ENCODE results near the gene ZNF205. TPM values are rescaled to one million over a fixed set of nuclear protein-coding genes. Genes with fewer than 3 reads are reported as not detected.

Gene ZNF205
- total RNA-seq, 2 experiments from 2014 or later, result not detected

GRCh38 chr16:3085868-3086595 lies 26.4 kb upstream of the ZNF205 start:
- Mint-ChIP-seq H3K36me3 (ENCODE audit: low read depth) (peaks cover 4% of the 10 kb centered on the region), H3K27me3 (no peaks in the 10 kb centered on the region), H3K27ac (no peak overlapping the region), H3K4me1 (peaks cover 42% of the 10 kb centered on the region), H3K4me3 (no peak overlapping the region), H3K9me3 (peaks cover 2% of the 10 kb centered on the region)
- DNase-seq, result no peak
- CTCF ChIA-PET, result interaction anchor here (1.1 to 3.8 kb wide), 3 partner anchors 10 to 44 kb away, joined by 3 to 16 read pairs (median 10); no protein-coding TSS in a partner anchor
- POLR2A ChIA-PET, result interaction anchor here (1.6 to 3.5 kb wide), 3 partner anchors 9 to 20 kb away, joined by 3 to 26 read pairs (median 4); partner anchors contain the start of gene IL32

GRCh38 chr16:3086596-3087242 lies 25.7 kb upstream of the ZNF205 start:
- DNase-seq, result no peak
- Mint-ChIP-seq H3K4me1 (peaks cover 44% of the 10 kb centered on the region), H3K27ac (no peak overlapping the region), H3K36me3 (ENCODE audit: low read depth) (no peaks in the 10 kb centered on the region), H3K27me3 (no peaks in the 10 kb centered on the region), H3K9me3 (no peaks in the 10 kb centered on the region), H3K4me3 (no peak overlapping the region)
- POLR2A ChIA-PET, result interaction anchor here (1.6 to 3.5 kb wide), 2 partner anchors 10 to 21 kb away, joined by 3 to 26 read pairs; partner anchors contain the start of gene IL32
- CTCF ChIA-PET, result interaction anchor here (1.3 to 3.8 kb wide), 5 partner anchors 11 to 43 kb away, joined by 3 to 16 read pairs (median 5); no protein-coding TSS in a partner anchor

GRCh38 chr16:3087243-3088235 lies 24.8 kb upstream of the ZNF205 start:
- Mint-ChIP-seq H3K27ac (no peak overlapping the region), H3K4me1 (peaks cover 44% of the 10 kb centered on the region), H3K36me3 (ENCODE audit: low read depth) (no peaks in the 10 kb centered on the region), H3K4me3 (no peak overlapping the region), H3K9me3 (no peaks in the 10 kb centered on the region), H3K27me3 (no peaks in the 10 kb centered on the region)
- DNase-seq, result no peak
- CTCF ChIA-PET, result interaction anchor here (1.3 to 3.8 kb wide), 6 partner anchors 10 to 42 kb away, joined by 3 to 16 read pairs (median 6); no protein-coding TSS in a partner anchor
- POLR2A ChIA-PET, result interaction anchor here (1.6 to 3.5 kb wide), 2 partner anchors 11 to 22 kb away, joined by 3 to 26 read pairs; partner anchors contain the start of gene IL32

GRCh38 chr16:3088450-3088849 lies 23.9 kb upstream of the ZNF205 start:
- DNase-seq, result no peak
- Mint-ChIP-seq H3K36me3 (ENCODE audit: low read depth) (no peaks in the 10 kb centered on the region), H3K27ac (no peak overlapping the region), H3K9me3 (no peaks in the 10 kb centered on the region), H3K4me1 (peaks cover 41% of the 10 kb centered on the region), H3K27me3 (no peaks in the 10 kb centered on the region), H3K4me3 (no peak overlapping the region)
- ChIA-PET POLR2A (interaction anchor here (3.5 kb wide), 1 partner anchor 12 kb away, joined by 26 read pairs; no protein-coding TSS in a partner anchor), CTCF (interaction anchor here (0.7 to 1.6 kb wide), 3 partner anchors 14 to 29 kb away, joined by 3 to 6 read pairs (median 3); no protein-coding TSS in a partner anchor)

GRCh38 chr16:3088925-3089716 lies 23.3 kb upstream of the ZNF205 start:
- Mint-ChIP-seq H3K9me3 (no peaks in the 10 kb centered on the region), H3K4me3 (no peak overlapping the region), H3K27me3 (no peaks in the 10 kb centered on the region), H3K36me3 (ENCODE audit: low read depth) (no peaks in the 10 kb centered on the region), H3K27ac (no peak overlapping the region), H3K4me1 (peaks cover 41% of the 10 kb centered on the region)
- POLR2A ChIA-PET, result interaction anchor here (0.9 to 3.5 kb wide), 2 partner anchors 13 to 39 kb away, joined by 3 to 26 read pairs; no protein-coding TSS in a partner anchor
- DNase-seq, result no peak
- CTCF ChIA-PET, result interaction anchor here (0.6 to 1.6 kb wide), 4 partner anchors 13 to 65 kb away, joined by 3 to 6 read pairs (median 4); no protein-coding TSS in a partner anchor

- Mint-ChIP-seq H3K27ac (no peak overlapping the region), H3K4me1 (peaks cover 45% of the 10 kb centered on the region), H3K36me3 (ENCODE audit: low read depth) (no peaks in the 10 kb centered on the region), H3K27me3 (no peaks in the 10 kb centered on the region), H3K9me3 (no peaks in the 10 kb centered on the region), H3K4me3 (no peak overlapping the region)
- CTCF ChIA-PET, result interaction anchor here (0.6 to 1.1 kb wide), 4 partner anchors 13 to 112 kb away, joined by 3 to 5 read pairs (median 3); no protein-coding TSS in a partner anchor
- DNase-seq, result no peak
- POLR2A ChIA-PET, result interaction anchor here (0.9 to 3.5 kb wide), 3 partner anchors 13 to 38 kb away, joined by 3 to 26 read pairs (median 4); no protein-coding TSS in a partner anchor
Measured at GRCh38 chr16:3089717-3090592, 22.4 kb upstream of the ZNF205 start.

GRCh38 chr16:3091551-3091950 lies 20.8 kb upstream of the ZNF205 start:
- no peaks in the 10 kb centered on the region for H3K9me3 Mint-ChIP-seq
- CTCF ChIA-PET, result interaction anchor here (0.8 to 1.3 kb wide), 3 partner anchors 9 to 38 kb away, joined by 3 to 6 read pairs (median 5); partner anchors contain the start of gene ZSCAN10
- DNase-seq, result no peak
- H3K36me3 Mint-ChIP-seq (ENCODE audit: low read depth), result no peaks in the 10 kb centered on the region
- no peaks in the 10 kb centered on the region for H3K27me3 Mint-ChIP-seq
- POLR2A ChIA-PET, result interaction anchor here (1.0 to 1.1 kb wide), 2 partner anchors 12 to 17 kb away, joined by 3 to 4 read pairs; no protein-coding TSS in a partner anchor
- peaks cover 49% of the 10 kb centered on the region for H3K4me1 Mint-ChIP-seq
- H3K4me3 Mint-ChIP-seq, result no peak overlapping the region
- H3K27ac Mint-ChIP-seq, result no peak overlapping the region

- Mint-ChIP-seq H3K4me3 (no peak overlapping the region), H3K4me1 (peaks cover 49% of the 10 kb centered on the region), H3K27ac (no peak overlapping the region), H3K27me3 (no peaks in the 10 kb centered on the region), H3K36me3 (ENCODE audit: low read depth) (no peaks in the 10 kb centered on the region), H3K9me3 (no peaks in the 10 kb centered on the region)
- DNase-seq, result no peak
- CTCF ChIA-PET, result interaction anchor here (1.1 to 12.1 kb wide), 4 partner anchors 12 to 64 kb away, joined by 3 to 254 read pairs (median 4); partner anchors contain the start of gene ZNF213
- POLR2A ChIA-PET, result interaction anchor here (0.6 to 2.7 kb wide), 3 partner anchors 12 to 26 kb away, joined by 3 to 20 read pairs (median 3); no protein-coding TSS in a partner anchor
Measured at GRCh38 chr16:3092501-3092941, 19.9 kb upstream of the ZNF205 start.

GRCh38 chr16:3094289-3095027 lies 17.9 kb upstream of the ZNF205 start:
- Mint-ChIP-seq H3K27me3 (no peaks in the 10 kb centered on the region), H3K4me3 (peak overlapping the region; percentile 1), H3K27ac (peak overlapping the region; percentile 37), H3K9me3 (no peaks in the 10 kb centered on the region), H3K36me3 (ENCODE audit: low read depth) (no peaks in the 10 kb centered on the region), H3K4me1 (peaks cover 46% of the 10 kb centered on the region)
- ChIA-PET POLR2A (interaction anchor here (1.0 to 2.7 kb wide), 3 partner anchors 18 to 41 kb away, joined by 3 to 20 read pairs (median 4); partner anchors contain the start of gene ZNF213), CTCF (interaction anchor here (1.2 to 12.1 kb wide), 4 partner anchors 17 to 74 kb away, joined by 3 to 254 read pairs (median 4); partner anchors contain the start of gene ZNF213)
- peak; percentile 68 for DNase-seq

GRCh38 chr16:3095869-3096268 lies 16.5 kb upstream of the ZNF205 start:
- Mint-ChIP-seq H3K9me3 (no peaks in the 10 kb centered on the region), H3K4me1 (peaks cover 55% of the 10 kb centered on the region), H3K4me3 (no peak overlapping the region), H3K27ac (no peak overlapping the region), H3K27me3 (no peaks in the 10 kb centered on the region), H3K36me3 (ENCODE audit: low read depth) (no peaks in the 10 kb centered on the region)
- ChIA-PET POLR2A (interaction anchor here (0.6 to 8.8 kb wide), 9 partner anchors 10 to 114 kb away, joined by 3 to 84 read pairs (median 4); partner anchors contain the start of gene IL32), CTCF (interaction anchor here (1.0 to 12.1 kb wide), 19 partner anchors 10 to 73 kb away, joined by 3 to 254 read pairs (median 6); partner anchors contain the start of genes IL32 and ZNF213)
- peak; percentile 72 for DNase-seq

Measured in activated CD4-positive, alpha-beta memory T cell treated with anti-CD3 and anti-CD28 coated beads, Interleukin-2, amount 10 ng/mL, durations not matched to agents 7 days and 5 days (primary cell).